Neural progenitor cell (in vitro differentiated cells): ENCODE measurements around the gene AQP10.

Experiments used
- CTCF ChIP-seq: fragments of 200-600 bp; sonication (generic); IDR thresholded peaks from 2 replicates; pipeline ENCODE4 v1.5.1; 2017; ENCODE audit warnings: antibody characterized with exemption, mild to moderate bottlenecking
- EZH2 ChIP-seq: fragments of 200-600 bp; sonication (generic); IDR thresholded peaks from 2 replicates; pipeline ENCODE4 v1.6.1; 2017; ENCODE audit warnings: antibody characterized with exemption, mild to moderate bottlenecking, moderate library complexity
- EZH2phosphoT487 ChIP-seq: fragments of 200-600 bp; sonication (generic); IDR thresholded peaks from 2 replicates; pipeline ENCODE4 v1.6.1; 2017; ENCODE audit warnings: antibody characterized with exemption

DNA sequence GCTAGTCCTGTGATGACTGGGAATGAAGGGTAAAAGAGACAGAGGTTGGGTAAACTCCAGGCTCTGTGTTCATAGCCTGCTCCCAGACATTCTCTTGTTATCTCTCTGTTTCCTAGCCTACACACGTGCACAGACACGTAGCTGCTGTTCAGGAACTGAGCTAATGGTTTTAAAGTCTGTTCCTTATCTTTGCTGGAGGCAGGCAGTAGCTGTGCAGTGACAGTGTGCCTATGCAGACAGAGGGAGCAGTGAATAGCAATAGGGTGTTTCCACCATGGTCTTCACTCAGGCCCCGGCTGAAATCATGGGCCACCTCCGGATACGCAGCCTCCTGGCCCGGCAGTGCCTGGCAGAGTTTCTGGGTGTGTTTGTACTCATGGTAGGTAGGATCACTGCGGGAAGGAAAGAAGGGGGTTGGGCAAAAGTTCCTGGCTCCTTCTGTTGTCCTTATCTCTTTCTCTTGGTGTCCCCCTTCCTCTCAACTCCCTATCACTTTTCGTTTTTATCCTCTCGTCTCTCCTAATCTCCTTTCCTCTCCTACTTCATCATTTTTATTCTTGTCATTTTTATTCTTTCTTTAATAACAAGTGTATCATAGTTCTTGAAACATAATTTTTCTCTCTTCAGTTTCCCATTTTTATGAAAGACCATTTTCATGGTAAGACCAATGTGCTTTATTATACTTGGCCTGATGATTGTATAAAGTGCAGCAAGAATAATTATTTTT is at the start of gene AQP10:
- TF ChIP-seq CTCF, result no peak
- no peak for TF ChIP-seq EZH2
- TF ChIP-seq EZH2phosphoT487, result no peak
